ENCODE data around the gene CLPX. TPM values are rescaled to one million over a fixed set of nuclear protein-coding genes. Genes with fewer than 3 reads are reported as not detected.

The CLPX gene
- total and polyA plus RNA-seq, 9 of the 15 experiments (the other 6 are each of a cell fraction or from before 2014, with no cell fraction given), result 11.2 to 83.3 (median 51.3) TPM

GRCh38 chr15:65221697-65222096, 36.6 kb upstream of the CLPX start:
- no peaks in the 10 kb centered on the region for H3K9me3 ChIP-seq (replicated peaks; ENCODE audit: control insufficient read depth, insufficient read depth, low read depth, low read length)
- intact Hi-C loops (cut with micrococcal nuclease), result no loop called here
- no peak overlapping the region for H3K4me2 ChIP-seq (ENCODE audit: insufficient read depth, low read length)
- in situ Hi-C loops (cut with MboI), result no loop called here
- TF ChIP-seq CEBPZ (IDR thresholded peaks at IDR 0.05; ENCODE audit: borderline replicate concordance, low read depth, low read length) (no peak), ZNF23 (CRISPR knock-in tag; IDR thresholded peaks at IDR 0.05) (no peak), TCF15 (CRISPR knock-in tag; IDR thresholded peaks at IDR 0.05) (no peak), ETS2 (tag; IDR thresholded peaks at IDR 0.05; ENCODE audit: borderline replicate concordance, poor library complexity, severe bottlenecking) (no peak)
- no peaks in the 10 kb centered on the region for H3K27me3 ChIP-seq (ENCODE audit: control insufficient read depth in 2 of 2, insufficient read depth in 2 of 2, low read length in 2 of 2)
- H2AFZ ChIP-seq (ENCODE audit: low read depth, low read length), result peak overlapping the region; percentile 71
- ATAC-seq (no peak), FAIRE-seq (no peak), DNase-seq (ENCODE audit: extremely low read depth in 1 of 4, low spot score in 3 of 4) (no peak)
- ChIA-PET POLR2A (interaction anchor here (1.0 kb wide), 1 partner anchor 65 kb away, joined by 3 read pairs; the partner anchor contains the start of gene PARP16), CTCF (ENCODE audit: low intra/inter-chr PET ratio) (no interaction called here)
- BruUV-seq (replicated peaks), result no TSS peak
- no peak overlapping the region for H3K4me3 ChIP-seq
- no peaks in the 10 kb centered on the region for H3K79me2 ChIP-seq (ENCODE audit: control insufficient read depth, insufficient read depth, low read length)
- WGBS (ENCODE audit: insufficient coverage, low coverage, missing lambda C conversion rate), result 32% methylated on average over 2 of the region's 2 CpGs
- no peak overlapping the region; the same call in 2 of the 3 replicates for H3K27ac ChIP-seq (ENCODE audit: extremely low read depth, low read depth, low read length)
- H3K36me3 ChIP-seq (ENCODE audit: control insufficient read depth, insufficient read depth, low read length), result no peaks in the 10 kb centered on the region
- no peaks in the 10 kb centered on the region for H4K20me1 ChIP-seq (replicated peaks; ENCODE audit: control insufficient read depth, insufficient read depth, low read length)
- H3K4me1 ChIP-seq (replicated peaks in 1 of 2; ENCODE audit: control insufficient read depth in 2 of 2, insufficient read depth in 2 of 2, low read length in 2 of 2), result peaks cover 12 to 22% of the 10 kb centered on the region in 2 experiments; a peak in 3 of 5 replicates
- H3K9ac ChIP-seq (ENCODE audit: insufficient read depth in 1 of 2, low read depth in 2 of 2, low read length in 2 of 2), result no peak overlapping the region
- no peaks in the 10 kb centered on the region for H3K9me1 ChIP-seq (ENCODE audit: control insufficient read depth, insufficient read depth, low read length)

Data from K562 (cell line).